ENCODE data around the gene ZNF343.

- TF ChIP-seq CTCF (IDR thresholded peaks at IDR 0.05; ENCODE audit: low read length) (no peak), EZH2 (IDR thresholded peaks at IDR 0.05; ENCODE audit: borderline replicate concordance, low read length) (no peak)
These were observed 9.4 kb upstream of the ZNF343 start for GRCh38 chr20:2518096-2518495.

All from OCI-LY1 (cell line).